Cardiac fibroblast (primary cell): ENCODE data around the gene CSTPP1.
"Not testable (repeated sequence)": the region's sequence is repeated elsewhere in the genome, so short reads cannot be mapped to it uniquely, and the experiment has no call there.

Source experiments
- DNase-seq, 2 donors: peaks; one replicate each; pipeline versions ENCODE4 v3.0.0 to v3.0.0-alpha.2; 2010; ENCODE audit warnings: low read depth in 2 of 2
- H3K4me3 ChIP-seq, 2 donors: replicated peaks in 1 of 2; 1 replicate in 1 of 2; 2 replicates in 1 of 2; pipeline ENCODE4 v1.5.1; 2011; ENCODE audit warnings: low read depth in 2 of 2, low read length in 2 of 2, mild to moderate bottlenecking in 2 of 2, moderate library complexity in 1 of 2
- CTCF ChIP-seq: IDR thresholded peaks from one replicate; pipeline ENCODE4 v1.5.1; 2011; ENCODE audit warnings: low read depth, mild to moderate bottlenecking, low read length, inconsistent platforms

Gene CSTPP1

GRCh38 chr11:46916286-46917108 lies 20.1 kb upstream of the CSTPP1 start:
- TF ChIP-seq CTCF: peak; percentile 42
- DNase-seq: peak; percentile 68 to 85
- peak overlapping the region; percentile 54 to 71 for H3K4me3 ChIP-seq

GRCh38 chr11:46917109-46917761 lies 19.3 kb upstream of the CSTPP1 start:
- H3K4me3 ChIP-seq: peak overlapping the region; percentile 54 to 71
- TF ChIP-seq CTCF: no peak
- no peak for DNase-seq

- no peak for TF ChIP-seq CTCF
- peak overlapping the region; percentile 54 to 71 for H3K4me3 ChIP-seq
- DNase-seq: no peak
These were observed 18.8 kb upstream of the CSTPP1 start for GRCh38 chr11:46917762-46918082.

GRCh38 chr11:46918083-46918787 lies 18.3 kb upstream of the CSTPP1 start, which contains the start of gene LRP4:
TSS of gene LRP4 (minus strand) at chr11:46918550. CDS start at chr11:46918379, 171 bp downstream.
- peak within 1 kb of the TSS; percentile 54 to 71 for H3K4me3 ChIP-seq
- DNase-seq: peak in 1 of 2 donors; percentile 34
- TF ChIP-seq CTCF: no peak

- peak overlapping the region; percentile 30 to 54 for H3K4me3 ChIP-seq
- no peak for DNase-seq
- no peak for TF ChIP-seq CTCF
These were observed 17.6 kb upstream of the CSTPP1 start for GRCh38 chr11:46918788-46919513.

- H3K4me3 ChIP-seq: no peak overlapping the region
- no peak for TF ChIP-seq CTCF
- peak; percentile 88 to 98 for DNase-seq
These were observed 15.8 kb upstream of the CSTPP1 start for GRCh38 chr11:46920755-46921154.

- not testable (repeated sequence) for H3K4me3 ChIP-seq, DNase-seq
These were observed 8.6 kb upstream of the CSTPP1 start for GRCh38 chr11:46927928-46928327.

GRCh38 chr11:46928701-46929100 lies 7.9 kb upstream of the CSTPP1 start:
- not testable (repeated sequence) for DNase-seq, H3K4me3 ChIP-seq
